GM23338 (cell line): Measurements from ENCODE around the gene NHS. TPM values are rescaled to one million over a fixed set of nuclear protein-coding genes. Genes with fewer than 3 reads are reported as not detected.

Experiments used
- ATAC-seq: fragments of 200-7000 bp; cut with Tn5 transposase; 3 replicates; pipeline ENCODE4 v1.9.1; 2020
- DNase-seq: peaks from one replicate; pipeline ENCODE4 v3.0.0-alpha.2; 2015; ENCODE audit warnings: low spot score
- H2AFZ ChIP-seq: fragments of 200-600 bp; sonication (generic); 2 replicates; pipeline ENCODE4 v1.8.0; 2016; ENCODE audit warnings: antibody characterized with exemption, mild to moderate bottlenecking, moderate library complexity
- H3F3A ChIP-seq: fragments of 200-600 bp; sonication (generic); replicated peaks from 2 replicates; pipeline ENCODE4 v1.8.0; 2017; ENCODE audit warnings: antibody characterized with exemption, mixed run types, low read depth
- H3K27ac ChIP-seq: fragments of 200-600 bp; sonication (generic); 2 replicates; pipeline ENCODE4 v1.6.1; 2016; ENCODE audit warnings: low read depth
- H3K27me3 ChIP-seq: fragments of 200-600 bp; sonication (generic); 2 replicates; pipeline ENCODE4 v1.8.0; 2016; ENCODE audit warnings: mild to moderate bottlenecking, mixed run types, moderate library complexity; ENCODE audit not compliant: insufficient read depth
- H3K36me3 ChIP-seq: fragments of 200-600 bp; sonication (generic); 2 replicates; pipeline ENCODE4 v1.8.0; 2016; ENCODE audit warnings: mild to moderate bottlenecking; ENCODE audit not compliant: insufficient read depth
- H3K4me1 ChIP-seq: fragments of 200-600 bp; sonication (generic); 2 replicates; pipeline ENCODE4 v1.8.0; 2016; ENCODE audit warnings: mild to moderate bottlenecking, moderate library complexity; ENCODE audit not compliant: insufficient read depth
- H3K4me2 ChIP-seq: fragments of 200-600 bp; sonication (generic); 2 replicates; pipeline ENCODE4 v1.7.1; 2017; ENCODE audit warnings: mixed run types
- H3K4me3 ChIP-seq: fragments of 200-600 bp; sonication (generic); 2 replicates; pipeline ENCODE4 v1.6.1; 2016; ENCODE audit warnings: mixed run types
- H3K79me2 ChIP-seq: fragments of 200-600 bp; sonication (generic); replicated peaks from 2 replicates; pipeline ENCODE4 v1.8.0; 2017; ENCODE audit warnings: mild to moderate bottlenecking; ENCODE audit not compliant: insufficient read depth
- H3K9me2 ChIP-seq: fragments of 200-600 bp; sonication (generic); 2 replicates; pipeline ENCODE4 v1.8.0; 2017; ENCODE audit not compliant: insufficient read depth
- H4K20me1 ChIP-seq: fragments of 200-600 bp; sonication (generic); replicated peaks from 2 replicates; pipeline ENCODE4 v1.8.0; 2017; ENCODE audit warnings: mild to moderate bottlenecking; ENCODE audit not compliant: insufficient read depth
- H3K27ac Mint-ChIP-seq: 2 replicates; pipeline ENCODE4 v1.8.0; 2020; ENCODE audit warnings: inconsistent platforms, mild to moderate bottlenecking, moderate library complexity, mixed read lengths
- H3K27me3 Mint-ChIP-seq: 3 replicates; pipeline ENCODE4 v1.8.0; 2022; ENCODE audit warnings: low read depth, mild to moderate bottlenecking, moderate library complexity, mixed read lengths, inconsistent platforms; ENCODE audit not compliant: insufficient read depth, poor library complexity
- H3K36me3 Mint-ChIP-seq: 3 replicates; pipeline ENCODE4 v1.8.0; 2021; ENCODE audit warnings: low read depth, mild to moderate bottlenecking, inconsistent platforms, moderate library complexity, mixed read lengths
- H3K4me1 Mint-ChIP-seq: 3 replicates; pipeline ENCODE4 v1.8.0; 2020; ENCODE audit warnings: mild to moderate bottlenecking, inconsistent platforms, mixed read lengths
- H3K4me3 Mint-ChIP-seq: 3 replicates; pipeline ENCODE4 v1.8.0; 2021; ENCODE audit warnings: moderate library complexity, mild to moderate bottlenecking, inconsistent platforms, mixed read lengths
- H3K9me3 Mint-ChIP-seq: 3 replicates; pipeline ENCODE4 v1.8.0; 2020; ENCODE audit warnings: moderate library complexity, mild to moderate bottlenecking, inconsistent platforms, mixed read lengths
- CREB1 ChIP-seq: fragments of 250-450 bp; sonication (Bioruptor Pico); IDR thresholded peaks from 2 replicates; pipeline ENCODE4 v1.5.0; 2020; ENCODE audit warnings: low read depth, mild to moderate bottlenecking, moderate library complexity
- CTCF ChIP-seq, 2 experiments: fragments of 200-600 bp in 1 of 2; sonication (generic) in 1 of 2; conservative IDR thresholded peaks; 2 replicates each; pipeline versions ENCODE4 v1.5.1 to v1.6.1; 2016 to 2017; ENCODE audit warnings: antibody characterized with exemption in 2 of 2, low read depth in 2 of 2, mild to moderate bottlenecking in 2 of 2, moderate library complexity in 1 of 2
- ETS1 ChIP-seq: IDR thresholded peaks from 2 replicates; pipeline ENCODE4 v1.6.1; 2016; ENCODE audit warnings: antibody characterized with exemption
- EZH2 ChIP-seq: fragments of 200-600 bp; sonication (generic); IDR thresholded peaks from one replicate; pipeline ENCODE4 v1.8.0; 2017; ENCODE audit warnings: antibody characterized with exemption, mild to moderate bottlenecking, low read depth; ENCODE audit not compliant: unreplicated experiment
- EZH2phosphoT487 ChIP-seq: fragments of 200-600 bp; sonication (generic); IDR thresholded peaks from one replicate; pipeline ENCODE4 v1.8.1; 2018; ENCODE audit warnings: antibody characterized with exemption; ENCODE audit not compliant: unreplicated experiment
- JUNB ChIP-seq: IDR thresholded peaks from one replicate; pipeline ENCODE4 v1.6.1; 2016; ENCODE audit warnings: antibody characterized with exemption; ENCODE audit not compliant: unreplicated experiment
- NANOG ChIP-seq: IDR thresholded peaks from 2 replicates; pipeline ENCODE4 v1.6.1; 2016; ENCODE audit warnings: antibody characterized with exemption, borderline replicate concordance
- POLR2AphosphoS5 ChIP-seq: IDR thresholded peaks from 2 replicates; pipeline ENCODE4 v1.6.1; 2016; ENCODE audit warnings: antibody characterized with exemption, low read depth
- REST ChIP-seq: IDR thresholded peaks from one replicate; pipeline ENCODE4 v1.6.1; 2018; ENCODE audit warnings: antibody characterized with exemption; ENCODE audit not compliant: unreplicated experiment
- STAT1 ChIP-seq: IDR thresholded peaks from one replicate; pipeline ENCODE4 v1.6.1; 2016; ENCODE audit warnings: antibody characterized with exemption; ENCODE audit not compliant: unreplicated experiment
- ZNF114 ChIP-seq: fragments of 250-450 bp; sonication (Bioruptor Pico); IDR thresholded peaks from 2 replicates; pipeline ENCODE4 v1.5.0; 2020; ENCODE audit warnings: mild to moderate bottlenecking, moderate library complexity
- ZNF331 ChIP-seq: fragments of 250-450 bp; sonication (Bioruptor Pico); IDR thresholded peaks from 2 replicates; pipeline ENCODE4 v1.5.0; 2020; ENCODE audit warnings: low read depth, mild to moderate bottlenecking, moderate library complexity
- ZNF462 ChIP-seq: fragments of 250-450 bp; sonication (Bioruptor Pico); IDR thresholded peaks from 2 replicates; pipeline ENCODE4 v1.5.0; 2020; ENCODE audit warnings: mild to moderate bottlenecking, moderate library complexity
- polyA plus RNA-seq: library from polyadenylated mRNA; unstranded; fragments of >200 nt; fragmentation: Nextera tagmentation; extraction: Ambion mirVana; gene quantifications from 2 replicates; pipeline ENCODE4 v1.2.1, GENCODE V29; 2016
- total RNA-seq: library from RNA; depleted of rRNA; stranded (reverse); fragments of >200 nt; shearing (Covaris generic); gene quantifications from 2 replicates; pipeline ENCODE4 v1.2.3, GENCODE V29; 2014

NHS gene
- total and polyA plus RNA-seq, 2 experiments from 2014 or later: 1.8 to 8.2 TPM

GRCh38 chrX:17449866-17450265 lies 74.9 kb downstream of the NHS start:
- H3K27me3 Mint-ChIP-seq: no peaks in the 10 kb centered on the region
- H3K4me3 Mint-ChIP-seq: no peak overlapping the region
- H3K4me1 Mint-ChIP-seq: peaks cover 19% of the 10 kb centered on the region
- peaks cover 3% of the 10 kb centered on the region; the same call in 1 of the 2 replicates for H3K4me1 ChIP-seq
- H3F3A ChIP-seq: no peaks in the 10 kb centered on the region
- no peaks in the 10 kb centered on the region for H3K79me2 ChIP-seq
- no peaks in the 10 kb centered on the region for H3K36me3 ChIP-seq
- no peak overlapping the region for H3K27ac ChIP-seq
- no peak overlapping the region for H2AFZ ChIP-seq
- H3K27me3 ChIP-seq: no peaks in the 10 kb centered on the region
- TF ChIP-seq JUNB: no peak
- no peak for TF ChIP-seq ZNF462
- no peak for TF ChIP-seq ETS1
- no peak for TF ChIP-seq EZH2phosphoT487
- no peak for TF ChIP-seq EZH2
- TF ChIP-seq ZNF331 (CRISPR knock-in tag): no peak
- no peak for TF ChIP-seq ZNF114 (CRISPR knock-in tag)
- no peak for TF ChIP-seq REST
- no peak for TF ChIP-seq POLR2AphosphoS5
- TF ChIP-seq NANOG: no peak
- TF ChIP-seq STAT1: no peak
- TF ChIP-seq CTCF (conservative IDR thresholded peaks at IDR 0.05; ENCODE audit: low read depth in 2 of 2): no peak
- TF ChIP-seq CREB1 (CRISPR knock-in tag): no peak
- H4K20me1 ChIP-seq: no peaks in the 10 kb centered on the region
- DNase-seq (no peak), ATAC-seq (no peak)
- no peaks in the 10 kb centered on the region for H3K9me3 Mint-ChIP-seq
- no peak overlapping the region for H3K4me3 ChIP-seq
- no peak overlapping the region for H3K27ac Mint-ChIP-seq
- H3K9me2 ChIP-seq: no peaks in the 10 kb centered on the region
- no peak overlapping the region for H3K4me2 ChIP-seq
- H3K36me3 Mint-ChIP-seq: no peaks in the 10 kb centered on the region
